AG09319 (cell line): ENCODE data around the gene L3MBTL3.
"Not testable (repeated sequence)": the region's sequence is repeated elsewhere in the genome, so short reads cannot be mapped to it uniquely, and the experiment has no call there.

Source experiments
- DNase-seq: peaks from one replicate; pipeline ENCODE4 v3.0.0-alpha.2; 2010; ENCODE audit warnings: low read depth; ENCODE audit errors: extremely low read depth
- TF ChIP-seq, protein P1 (sequence below): IDR thresholded peaks from 2 replicates; pipeline ENCODE4 v1.5.1; 2011; ENCODE audit warnings: low read depth, mild to moderate bottlenecking, inconsistent platforms, low read length, moderate library complexity

Gene L3MBTL3

GRCh38 chr6:130107710-130108109 is 89.3 kb downstream of the L3MBTL3 start:
- TF ChIP-seq, protein P1, sequence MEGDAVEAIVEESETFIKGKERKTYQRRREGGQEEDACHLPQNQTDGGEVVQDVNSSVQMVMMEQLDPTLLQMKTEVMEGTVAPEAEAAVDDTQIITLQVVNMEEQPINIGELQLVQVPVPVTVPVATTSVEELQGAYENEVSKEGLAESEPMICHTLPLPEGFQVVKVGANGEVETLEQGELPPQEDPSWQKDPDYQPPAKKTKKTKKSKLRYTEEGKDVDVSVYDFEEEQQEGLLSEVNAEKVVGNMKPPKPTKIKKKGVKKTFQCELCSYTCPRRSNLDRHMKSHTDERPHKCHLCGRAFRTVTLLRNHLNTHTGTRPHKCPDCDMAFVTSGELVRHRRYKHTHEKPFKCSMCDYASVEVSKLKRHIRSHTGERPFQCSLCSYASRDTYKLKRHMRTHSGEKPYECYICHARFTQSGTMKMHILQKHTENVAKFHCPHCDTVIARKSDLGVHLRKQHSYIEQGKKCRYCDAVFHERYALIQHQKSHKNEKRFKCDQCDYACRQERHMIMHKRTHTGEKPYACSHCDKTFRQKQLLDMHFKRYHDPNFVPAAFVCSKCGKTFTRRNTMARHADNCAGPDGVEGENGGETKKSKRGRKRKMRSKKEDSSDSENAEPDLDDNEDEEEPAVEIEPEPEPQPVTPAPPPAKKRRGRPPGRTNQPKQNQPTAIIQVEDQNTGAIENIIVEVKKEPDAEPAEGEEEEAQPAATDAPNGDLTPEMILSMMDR, result no peak
- DNase-seq, result no peak

GRCh38 chr6:130111031-130111430 is 92.7 kb downstream of the L3MBTL3 start:
- TF ChIP-seq, protein P1, result no peak
- DNase-seq, result no peak

- no peak for DNase-seq
Observed at GRCh38 chr6:130113201-130113710, 94.9 kb downstream of the L3MBTL3 start.

GRCh38 chr6:130115036-130115435 is 96.7 kb downstream of the L3MBTL3 start:
- TF ChIP-seq, protein P1, result no peak
- no peak for DNase-seq

More at GRCh38 chr6:130113201-130113710, 94.9 kb downstream of the L3MBTL3 start:
- TF ChIP-seq, protein P1, result no peak

DNA sequence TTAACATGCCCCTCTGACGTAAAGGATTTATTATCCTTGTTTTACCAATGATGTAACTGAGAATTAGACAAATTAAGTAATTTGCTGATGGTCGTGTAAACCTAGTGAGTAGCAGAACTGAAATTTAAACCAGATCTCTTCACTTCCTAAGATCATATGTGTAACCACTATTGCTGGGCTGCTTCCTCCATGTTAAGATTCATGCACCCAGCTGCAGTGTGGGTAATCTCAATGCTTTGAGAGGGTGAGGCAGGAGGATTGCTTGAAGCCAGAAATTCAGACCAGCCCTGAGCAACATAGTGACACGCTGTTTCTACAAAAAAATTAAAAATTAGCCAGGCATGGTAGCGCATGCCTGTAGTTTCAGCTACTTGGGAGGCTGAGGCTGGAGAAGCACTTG is 97.9 kb downstream of the L3MBTL3 start:
- no peak for DNase-seq

DNA sequence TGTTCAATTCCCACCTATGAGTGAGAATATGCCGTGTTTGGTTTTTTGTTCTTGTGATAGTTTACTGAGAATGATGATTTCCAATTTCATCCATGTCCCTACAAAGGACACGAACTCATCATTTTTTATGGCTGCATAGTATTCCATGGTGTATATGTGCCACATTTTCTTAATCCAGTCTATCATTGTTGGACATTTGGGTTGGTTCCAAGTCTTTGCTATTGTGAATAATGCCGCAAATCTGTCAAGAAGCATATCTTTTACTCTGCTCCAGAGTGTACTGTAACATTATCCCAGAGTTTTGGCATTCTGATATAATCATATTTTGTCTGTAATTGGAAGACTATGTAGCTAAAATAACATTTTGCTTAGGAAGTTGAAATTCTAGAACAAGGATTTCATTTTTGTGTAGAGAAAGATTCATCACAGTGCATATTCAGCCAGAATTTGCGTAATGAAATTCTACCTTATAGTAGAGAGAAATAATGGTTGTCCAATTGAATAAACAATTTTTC is 98.9 kb downstream of the L3MBTL3 start:
- not testable (repeated sequence) for DNase-seq

More for the DNA sequence above, 97.9 kb downstream of the L3MBTL3 start:
- TF ChIP-seq, protein P1, result no peak

- DNase-seq, result no peak
- TF ChIP-seq, protein P1, result no peak
Observed at GRCh38 chr6:130118236-130118635, 99.9 kb downstream of the L3MBTL3 start.

DNA sequence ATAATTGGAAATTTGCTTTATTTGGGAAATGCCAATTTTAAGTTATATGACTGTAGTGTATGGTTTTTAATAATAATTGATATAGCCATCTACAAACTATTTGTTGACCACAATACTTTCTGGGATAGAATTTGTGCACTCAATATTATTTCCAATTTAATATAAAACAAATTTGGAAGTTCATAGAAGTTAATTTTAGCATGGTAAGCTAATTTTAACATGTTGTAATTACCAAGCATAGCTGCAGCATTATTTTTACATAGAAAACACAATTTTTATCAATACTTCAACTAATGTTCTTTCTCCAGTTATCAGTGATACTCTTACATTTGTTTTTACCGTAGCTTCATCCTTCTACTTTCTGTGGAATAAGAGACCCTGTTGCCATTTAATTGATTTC is 100.8 kb downstream of the L3MBTL3 start:
- no peak for DNase-seq
- TF ChIP-seq, protein P1, result no peak
